Subcutaneous adipose tissue (tissue), 4 donors: ENCODE data around the gene GAL3ST2. TPM values are rescaled to one million over a fixed set of nuclear protein-coding genes. Genes with fewer than 3 reads are reported as not detected.

Source experiments
- CTCF ChIP-seq: fragments of 450-650 bp; IDR thresholded peaks from one replicate; pipeline ENCODE4 v1.5.1; 2016; ENCODE audit warnings: low read depth, mild to moderate bottlenecking, control low read depth, antibody characterized with exemption, moderate library complexity
- total RNA-seq, 4 donors: library from RNA; depleted of rRNA; stranded (reverse); fragments of >200 nt; gene quantifications; one replicate each; pipeline ENCODE4 v1.1.0, GENCODE V29; 2016

GAL3ST2 gene
- total RNA-seq, 4 donors from 2014 or later, result 2.2 TPM; not detected in 3

- no peak for TF ChIP-seq CTCF
These were observed 4.5 kb upstream of the GAL3ST2 start for GRCh38 chr2:241772063-241772499.

- TF ChIP-seq CTCF, result no peak
These were observed 2.9 kb upstream of the GAL3ST2 start for GRCh38 chr2:241773511-241774418.

- TF ChIP-seq CTCF, result no peak
These were observed 2.0 kb upstream of the GAL3ST2 start for GRCh38 chr2:241774419-241775222.

GRCh38 chr2:241775223-241776177 lies 1.1 kb upstream of the GAL3ST2 start:
- no peak for TF ChIP-seq CTCF

- TF ChIP-seq CTCF, result no peak
These were observed 606 bp downstream of the GAL3ST2 start for GRCh38 chr2:241777170-241777685.

GRCh38 chr2:241777686-241778627 lies 1.3 kb downstream of the GAL3ST2 start:
- no peak for TF ChIP-seq CTCF
